Activated CD4-positive, alpha-beta T cell treated with anti-CD3 and anti-CD28 coated beads, Interleukin-2, amount 50 U/mL, for 4 hours (primary cell): ENCODE measurements around the gene TRA2B.
A peak's percentile ranks its signal among the peaks of the same experiment; 100 is the strongest.

ENCODE experiments used
- DNase-seq, 2 experiments: peaks; one replicate each; pipeline ENCODE4 v3.0.0-alpha.2; 2020

The TRA2B gene

DNA sequence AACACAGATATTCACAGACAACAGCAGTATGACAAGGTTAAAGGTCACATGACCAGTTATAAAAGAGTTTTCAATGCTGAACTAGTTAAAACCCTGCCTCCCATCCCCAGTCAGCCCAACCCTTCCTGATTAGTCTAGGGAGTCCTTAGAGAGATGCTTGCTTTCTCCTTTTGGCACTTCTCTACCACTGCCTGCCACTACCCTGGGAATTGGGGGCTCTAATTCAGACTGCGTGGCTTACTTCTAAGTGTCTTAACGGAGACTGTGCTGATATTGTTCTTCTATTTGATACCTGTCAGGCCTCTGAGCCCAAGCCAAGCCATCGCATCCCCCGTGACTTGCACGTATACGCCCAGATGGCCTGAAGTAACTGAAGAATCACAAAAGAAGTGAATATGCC lies 11.7 kb upstream of the TRA2B start:
- DNase-seq: no peak

DNA sequence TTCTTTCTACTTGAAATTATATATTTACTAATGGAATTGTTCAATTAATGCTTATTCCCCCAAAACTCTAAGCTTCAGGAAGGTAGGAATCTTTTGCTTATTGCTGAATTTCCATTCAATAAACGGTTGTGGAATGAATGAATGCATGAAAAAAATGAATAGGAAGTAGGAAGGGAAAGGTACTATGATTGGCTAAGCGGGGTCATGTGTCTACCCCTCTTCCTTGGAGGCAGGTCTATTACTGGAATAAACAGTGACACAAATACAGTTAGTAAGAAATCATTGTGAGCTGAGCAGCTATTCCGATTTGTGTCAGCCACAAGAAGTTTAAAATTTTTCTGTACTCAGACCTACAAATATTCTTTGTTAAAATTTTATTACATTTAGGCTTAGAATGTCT lies 10.5 kb upstream of the TRA2B start:
- DNase-seq: no peak

DNA sequence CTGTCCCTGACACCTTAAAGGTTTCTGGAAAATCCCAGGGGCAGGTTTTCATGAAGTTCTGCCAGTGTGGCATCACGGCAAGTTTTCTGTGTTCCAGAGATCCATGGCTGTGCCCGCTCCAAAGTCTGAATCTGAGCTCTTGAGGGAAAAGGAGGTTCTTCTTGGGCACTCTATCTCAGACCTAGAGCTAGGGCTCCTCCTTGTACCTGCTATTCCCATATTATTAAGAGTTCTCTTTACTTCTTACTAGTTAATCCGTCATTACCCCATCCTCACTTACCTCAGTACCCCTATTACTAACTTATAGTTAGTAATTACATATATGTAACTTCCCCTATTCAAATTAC lies 5.9 kb upstream of the TRA2B start:
- no peak for DNase-seq

DNA sequence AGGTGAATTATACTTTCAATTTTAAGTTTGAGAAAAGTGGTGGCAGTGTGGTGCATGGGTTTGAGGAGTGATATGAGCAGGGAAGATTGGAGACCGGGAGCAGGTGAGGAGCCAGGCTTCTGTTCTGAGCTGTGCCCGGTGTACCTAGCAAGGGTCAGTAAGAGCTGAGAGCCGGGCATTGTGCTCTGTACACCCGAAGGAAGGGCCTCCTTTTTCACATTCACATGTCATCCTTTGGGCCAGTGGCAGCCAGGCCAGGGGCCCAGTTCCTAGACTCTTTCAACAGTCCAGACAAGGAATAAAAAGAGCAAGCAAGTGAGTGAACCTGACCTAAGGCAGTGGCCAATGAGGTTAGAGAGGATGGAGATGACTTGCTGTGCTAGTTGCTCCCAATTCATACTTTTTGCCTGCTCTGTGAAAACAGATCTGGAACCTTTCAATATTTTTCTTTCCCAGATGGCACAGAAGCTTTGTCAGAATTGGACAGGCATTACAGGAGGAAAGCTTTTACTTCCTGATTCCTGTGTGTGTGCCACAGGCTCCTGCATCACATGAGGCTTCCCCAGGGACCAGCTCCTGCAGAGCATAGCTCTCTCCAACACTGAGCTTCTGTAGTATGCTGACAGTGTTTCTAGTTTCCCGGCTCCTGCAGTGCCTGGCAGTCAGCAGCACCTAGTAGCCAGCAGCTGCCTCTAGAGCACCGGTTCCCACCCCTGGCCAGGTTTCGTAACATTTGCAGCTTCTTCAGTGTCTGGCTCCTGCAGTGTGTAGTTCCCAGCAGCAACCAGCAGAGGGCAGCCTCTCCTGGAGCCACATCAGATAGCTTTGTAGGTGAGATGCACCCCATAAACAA lies 5.3 kb upstream of the TRA2B start:
- peak; percentile 79 to 82 for DNase-seq

DNA sequence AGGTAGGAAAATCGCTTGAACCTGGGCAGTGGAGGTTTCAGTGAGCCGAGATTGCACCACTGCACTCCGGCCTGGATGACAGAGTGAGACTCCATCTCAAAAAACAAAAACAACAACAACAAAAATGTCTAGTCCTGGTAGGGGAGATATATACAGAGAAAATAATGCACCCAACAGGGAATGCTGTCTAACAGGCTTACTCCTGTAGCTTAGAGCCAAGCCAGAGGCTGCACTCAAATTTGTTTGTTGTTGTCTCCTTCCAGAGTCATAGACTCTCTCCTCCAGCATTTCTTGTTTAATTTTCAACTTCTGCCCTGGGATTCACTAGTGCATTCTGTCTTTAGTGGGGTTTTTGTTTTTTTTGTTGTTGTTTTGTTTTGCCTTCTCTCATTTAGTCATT lies 4.6 kb upstream of the TRA2B start:
- no peak for DNase-seq

DNA sequence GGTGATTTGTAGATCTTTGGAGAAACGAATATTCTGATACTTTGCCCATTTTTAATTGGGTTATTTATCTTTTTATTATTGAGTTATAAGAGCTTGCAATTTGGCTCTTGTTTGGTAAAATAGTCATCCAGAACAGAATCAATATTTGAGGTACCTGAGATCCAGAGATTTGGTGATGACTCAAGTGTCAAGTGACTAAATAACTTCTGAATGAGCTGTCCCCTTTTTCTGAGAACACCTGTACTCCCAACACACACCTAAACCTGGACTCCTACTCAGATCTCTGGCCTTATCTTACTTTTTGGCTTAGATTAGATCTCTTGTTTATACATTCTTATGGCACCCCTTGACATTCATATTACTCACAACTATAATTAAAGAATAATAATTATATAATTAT lies 3.1 kb upstream of the TRA2B start:
- DNase-seq: no peak

DNA sequence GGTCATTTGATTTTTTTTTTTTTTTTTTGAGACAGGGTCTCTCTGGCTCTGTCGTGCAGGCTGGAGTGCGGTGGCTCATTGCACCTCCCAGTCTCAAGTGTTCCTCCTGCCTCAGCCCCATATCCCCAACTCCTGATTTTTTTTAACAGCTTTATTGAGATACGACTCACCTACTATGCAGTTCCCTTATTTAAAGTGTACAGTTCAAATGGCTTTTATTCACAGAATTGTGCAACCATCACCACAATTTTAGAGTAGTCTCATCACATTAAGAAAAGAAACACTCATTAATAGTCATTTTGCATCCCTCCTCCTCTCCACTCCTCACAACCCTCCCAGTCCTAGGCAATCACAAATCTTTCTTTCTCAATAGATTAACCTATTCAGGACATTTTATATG lies 1.9 kb upstream of the TRA2B start:
- no peak for DNase-seq

DNA sequence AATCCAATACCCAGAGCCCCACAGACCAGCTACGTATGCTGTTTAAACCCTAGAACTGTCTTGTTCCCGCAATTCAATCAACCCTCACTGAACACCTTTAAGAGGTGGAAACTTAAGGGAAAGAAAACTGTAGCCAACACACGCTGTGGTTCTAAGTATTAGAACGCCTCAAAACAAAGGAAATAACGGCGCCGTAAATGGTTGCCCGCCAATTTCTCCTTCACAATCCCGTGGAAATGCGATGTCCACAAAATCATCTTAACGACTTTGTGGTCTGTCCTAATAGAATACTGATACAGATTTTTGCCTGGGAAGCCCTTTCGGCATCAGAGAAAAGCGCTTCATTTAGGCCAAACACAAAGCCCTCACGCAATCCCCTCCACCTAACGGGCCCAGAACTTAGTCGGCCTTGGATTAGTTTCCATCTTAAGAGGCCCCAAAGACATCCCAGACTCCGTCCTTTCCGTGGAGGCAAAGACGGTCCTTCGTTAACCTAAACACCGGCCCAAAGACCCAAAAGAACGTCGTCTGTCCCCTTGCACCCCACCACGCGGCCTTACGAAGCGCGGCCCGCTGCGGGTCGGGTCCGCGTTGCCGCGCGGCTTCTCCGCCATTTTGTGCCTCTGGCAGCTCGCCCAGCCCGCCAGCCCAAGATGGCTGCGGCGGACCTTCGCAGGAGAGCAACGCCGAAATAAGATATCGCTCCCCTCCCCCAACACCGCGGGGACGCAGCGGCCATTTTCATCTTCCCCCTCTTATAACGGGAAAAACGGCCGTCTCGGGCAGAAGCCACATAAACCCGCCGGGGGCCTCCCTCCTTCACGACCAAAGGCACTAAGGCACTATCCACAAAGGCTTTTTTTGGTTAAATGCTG lies 763 bp downstream of the TRA2B start:
- DNase-seq: peak; percentile 80 to 82

DNA sequence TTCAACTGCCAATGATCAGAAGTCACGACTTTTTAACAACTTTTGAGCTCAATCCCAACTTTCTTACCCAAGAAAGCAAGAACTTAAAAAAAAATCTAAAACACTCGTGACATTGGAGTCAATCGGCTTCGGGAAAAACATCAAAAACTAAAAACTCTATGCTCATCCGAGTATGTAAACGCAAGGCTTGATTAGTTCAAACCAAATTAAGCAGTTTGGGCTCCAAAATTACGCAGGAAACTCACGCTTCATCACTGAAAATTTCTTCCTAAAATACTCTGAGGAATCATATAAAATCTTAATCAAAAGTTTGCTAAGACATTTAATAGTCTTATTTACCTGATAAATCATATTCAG lies 1.6 kb downstream of the TRA2B start:
- DNase-seq: no peak

DNA sequence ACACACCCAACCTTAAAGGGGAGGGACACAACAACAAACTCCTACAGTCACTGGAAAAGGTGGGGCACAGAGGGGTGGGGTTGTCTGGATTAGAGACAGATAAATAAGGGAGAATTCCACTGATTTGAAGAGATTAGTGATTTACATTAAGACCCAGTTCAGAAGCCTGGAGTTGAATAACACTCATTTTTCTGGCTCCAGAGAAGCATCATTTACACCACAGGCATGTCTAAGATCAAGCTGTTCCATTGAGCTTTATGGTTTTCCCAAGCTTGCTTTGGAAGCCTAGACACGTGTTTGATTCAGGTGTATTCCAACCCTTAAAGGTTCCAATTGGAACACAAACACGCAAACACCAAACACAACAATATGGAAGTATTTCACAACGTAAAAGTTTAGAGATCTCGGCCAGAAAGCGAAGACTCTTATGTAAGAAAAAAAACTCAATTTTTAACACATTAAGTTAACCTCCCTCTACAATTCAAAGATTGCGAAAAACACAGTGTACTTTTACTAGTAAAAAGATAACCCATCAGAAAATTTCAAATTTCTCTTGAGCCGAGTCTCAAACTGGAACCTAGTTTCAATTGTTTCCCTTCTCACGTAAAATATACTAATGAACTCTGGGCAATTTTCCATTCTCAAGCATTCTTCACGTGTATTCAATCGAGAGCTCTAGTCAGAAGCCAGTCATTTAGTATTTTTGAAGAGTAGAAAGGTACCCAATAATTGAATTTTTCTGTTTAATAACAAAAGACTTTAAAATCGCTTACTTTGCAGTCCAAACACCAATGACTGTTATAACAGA lies 2.1 kb downstream of the TRA2B start:
- no peak for DNase-seq

DNA sequence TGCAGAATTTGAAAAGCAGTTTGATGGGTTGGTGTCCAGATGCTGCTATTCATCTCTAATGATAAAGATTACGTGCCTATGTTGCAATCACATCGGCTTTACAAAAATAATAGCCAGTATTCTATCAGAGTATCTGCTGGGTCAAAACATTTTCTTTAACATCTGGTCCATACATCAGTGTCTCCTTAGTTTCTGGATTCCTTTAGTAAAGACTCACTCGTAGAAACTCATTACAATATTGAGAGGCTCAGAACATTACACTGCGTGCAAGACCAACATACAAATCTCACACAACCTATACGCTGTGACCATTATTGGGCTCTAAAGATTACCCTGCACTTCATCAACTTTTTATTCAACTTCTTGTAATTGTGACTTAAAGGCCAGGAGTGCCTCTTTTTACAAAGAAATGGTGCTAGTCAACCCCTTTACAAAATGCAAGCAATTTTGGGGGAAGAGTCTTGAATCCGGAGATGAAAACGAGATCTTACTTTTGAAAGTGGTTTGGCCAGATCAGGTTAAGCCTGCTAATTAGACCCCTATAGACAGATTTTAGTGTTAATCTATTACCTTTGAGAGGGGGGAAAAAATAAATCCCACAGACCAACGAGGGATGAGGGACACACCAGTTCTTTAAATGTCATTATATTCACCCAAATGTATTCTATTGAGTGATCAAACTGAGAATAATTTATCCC lies 2.9 kb downstream of the TRA2B start:
- DNase-seq: no peak

DNA sequence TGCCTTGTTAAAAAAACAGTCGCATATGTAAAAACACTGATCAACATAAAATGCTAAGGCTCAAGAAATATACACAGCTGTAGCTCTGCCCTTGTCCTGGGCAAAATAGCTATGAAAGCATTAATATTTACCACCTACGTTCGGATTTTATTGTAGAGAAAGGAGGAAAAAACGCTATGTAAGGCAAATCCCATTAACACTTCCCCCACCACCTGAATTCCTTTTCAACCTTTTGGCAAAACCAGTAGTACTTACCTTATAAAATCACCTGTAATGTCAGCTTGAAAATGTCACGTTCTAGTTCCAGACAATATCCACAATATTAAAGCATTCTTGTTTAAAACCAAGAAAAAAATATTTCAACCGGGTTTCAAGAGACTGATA lies 3.6 kb downstream of the TRA2B start:
- DNase-seq: no peak

DNA sequence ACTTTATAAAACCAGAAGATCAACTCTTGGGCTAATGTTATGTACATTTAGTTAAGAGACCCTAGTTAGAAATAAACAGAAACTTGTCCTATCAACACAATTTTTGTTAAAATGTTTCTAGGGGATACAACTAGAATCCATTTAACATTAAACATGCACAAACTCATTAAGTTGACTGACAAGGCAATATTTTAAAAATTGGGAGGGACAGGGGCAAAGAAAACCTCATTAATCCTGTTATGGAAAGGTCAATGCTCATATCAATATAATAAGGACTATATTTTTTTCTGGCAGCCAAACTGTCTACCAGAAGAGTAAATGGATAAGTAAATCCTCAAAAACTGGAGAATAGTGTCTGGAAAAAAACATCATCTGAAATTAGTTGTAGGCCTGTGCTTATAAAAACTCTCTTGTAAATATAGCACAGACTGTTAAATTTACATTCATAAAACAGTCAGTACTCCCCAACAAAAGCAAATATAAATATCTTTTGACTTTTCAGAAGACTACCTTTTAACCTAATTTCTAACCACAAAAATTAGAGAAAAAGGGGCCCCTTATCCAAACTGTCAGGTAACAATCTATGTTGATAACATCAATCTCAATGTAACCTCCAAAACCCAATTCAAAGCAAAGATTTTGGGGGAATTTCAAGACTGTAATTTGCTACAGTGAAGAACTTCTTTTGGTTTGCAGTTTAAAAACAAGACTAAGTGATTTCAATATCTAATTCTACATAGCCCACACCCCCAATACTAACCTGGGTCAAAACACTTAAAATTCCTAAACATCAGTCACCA lies 4.2 kb downstream of the TRA2B start:
- DNase-seq: no peak

DNA sequence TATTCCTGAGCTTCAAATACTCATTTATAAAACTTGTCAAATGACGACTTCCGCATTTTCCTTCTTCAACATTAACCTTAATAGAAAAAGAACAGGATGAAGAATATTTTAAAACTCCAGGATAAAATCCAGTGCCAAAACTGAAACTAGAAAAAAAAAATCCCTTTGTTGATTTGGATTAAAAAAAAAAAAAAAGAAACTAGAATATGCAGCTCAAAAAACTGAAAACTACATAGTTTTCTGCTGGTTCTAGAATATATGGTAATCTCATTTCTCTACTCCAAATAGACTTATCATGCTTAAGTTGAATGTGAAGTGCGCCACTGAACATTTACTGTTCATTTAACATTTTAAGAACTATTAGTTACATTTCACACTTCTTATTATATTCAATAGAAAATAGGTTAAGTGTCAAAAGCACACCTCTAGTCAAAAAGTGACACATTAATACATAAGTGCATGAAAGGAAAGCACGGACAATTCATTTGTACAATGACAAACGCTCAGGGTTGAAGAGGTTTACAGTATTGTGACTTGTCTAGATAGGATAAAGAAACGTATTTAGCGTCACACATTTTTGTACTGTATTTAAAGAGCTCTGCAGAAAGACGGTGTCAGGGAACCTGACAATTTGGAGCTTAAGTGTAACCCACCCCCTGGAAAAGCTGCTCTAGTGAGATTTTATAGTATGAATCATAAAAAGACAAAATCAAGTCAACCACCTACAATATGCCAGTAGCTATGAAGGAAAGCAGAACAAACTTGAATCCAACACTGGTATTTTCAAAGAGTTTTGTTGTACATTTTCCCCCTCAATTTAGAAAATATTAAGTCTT lies 5.8 kb downstream of the TRA2B start:
- no peak for DNase-seq

DNA sequence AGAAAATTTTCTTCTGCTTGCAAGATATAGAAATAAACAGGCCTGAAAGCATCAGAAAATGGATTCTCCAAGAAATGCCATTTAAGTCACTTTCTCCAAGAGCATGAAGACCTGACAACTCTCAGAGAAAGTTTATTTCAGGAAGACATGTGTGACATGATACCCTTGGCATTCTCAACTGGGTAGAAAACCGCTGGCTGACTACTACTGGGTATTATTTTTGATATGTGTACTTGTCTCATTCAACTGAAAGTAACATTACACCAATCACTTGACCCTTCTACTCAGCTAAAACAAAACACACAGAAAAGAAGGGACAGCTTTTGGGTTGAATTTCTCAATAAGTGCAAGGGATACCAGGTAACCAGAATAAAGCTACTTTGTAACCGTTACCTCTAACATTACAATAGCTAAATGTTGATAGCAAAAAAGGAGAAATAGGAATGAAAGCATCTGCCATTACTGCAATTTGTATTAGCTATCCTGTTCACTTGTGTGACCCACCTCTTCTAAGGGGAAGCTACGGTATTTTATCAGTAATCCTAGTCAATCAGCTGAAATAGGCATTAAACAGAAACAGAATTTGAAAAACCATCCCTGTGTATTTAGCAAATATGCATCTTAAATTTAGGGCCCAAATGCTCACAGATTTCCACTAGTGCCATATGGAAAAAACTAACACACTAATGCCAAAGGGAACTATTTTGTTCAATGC lies 7.3 kb downstream of the TRA2B start:
- no peak for DNase-seq

DNA sequence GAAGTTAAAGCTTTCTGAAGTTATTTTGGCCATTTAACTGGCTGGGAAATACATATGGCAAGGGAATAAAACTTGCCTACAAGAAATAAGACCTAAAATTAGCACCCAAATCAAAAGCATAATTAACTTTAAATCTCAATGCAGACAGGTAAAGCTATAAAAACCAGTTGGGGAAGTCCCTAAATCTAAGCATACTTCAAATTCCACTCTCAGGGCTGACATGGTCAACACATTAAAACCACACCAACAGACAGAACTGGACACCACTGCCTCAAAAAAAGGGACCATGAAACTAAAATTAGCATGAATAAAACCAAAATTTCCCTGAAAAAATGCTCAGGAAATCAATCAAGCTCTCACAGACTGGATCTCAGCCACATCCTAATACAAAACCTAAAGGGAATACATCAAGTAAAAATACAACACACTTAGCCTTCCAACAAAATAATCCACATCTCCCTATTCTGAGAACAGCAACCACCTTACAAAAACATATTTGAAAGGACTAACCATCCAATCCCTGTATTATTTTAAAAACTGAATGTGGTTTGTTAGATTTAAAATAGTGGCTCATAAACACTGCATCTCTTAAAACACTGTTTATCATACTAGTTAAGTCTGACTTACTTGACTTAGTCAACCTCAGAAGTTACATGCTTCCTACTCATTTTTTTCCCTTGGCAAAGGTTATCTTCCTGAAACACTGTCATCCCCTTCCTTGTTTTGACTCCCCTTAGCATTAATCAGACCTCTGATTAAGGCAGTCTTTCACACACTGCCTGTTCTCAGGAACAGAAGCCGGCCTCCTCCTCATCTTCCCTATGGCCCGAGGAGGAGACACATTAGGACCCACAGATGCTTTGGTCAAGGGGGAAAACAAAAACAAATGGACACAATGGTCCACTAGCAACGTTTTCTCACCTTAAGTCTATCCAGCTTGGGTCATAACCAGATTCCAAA lies 8.3 kb downstream of the TRA2B start:
- no peak for DNase-seq

DNA sequence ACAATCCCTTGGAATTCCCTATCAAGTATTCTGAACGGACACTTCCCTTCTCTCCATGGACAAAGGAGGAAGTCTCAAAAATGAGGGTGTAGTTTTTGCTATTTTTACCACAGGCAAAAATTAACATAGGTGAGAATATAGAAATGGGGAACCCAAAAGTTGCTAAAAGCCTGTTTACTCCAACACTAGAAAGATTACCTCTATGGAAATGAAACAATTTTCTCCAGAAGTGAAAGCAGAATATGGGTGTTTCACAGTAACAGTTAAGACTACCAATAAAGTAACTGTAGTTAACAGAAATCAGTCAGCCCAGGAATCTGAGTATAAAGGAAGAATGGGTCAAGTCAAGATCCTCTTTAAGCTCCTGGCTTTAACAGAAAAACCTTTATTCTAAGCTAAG lies 9.3 kb downstream of the TRA2B start:
- no peak for DNase-seq

DNA sequence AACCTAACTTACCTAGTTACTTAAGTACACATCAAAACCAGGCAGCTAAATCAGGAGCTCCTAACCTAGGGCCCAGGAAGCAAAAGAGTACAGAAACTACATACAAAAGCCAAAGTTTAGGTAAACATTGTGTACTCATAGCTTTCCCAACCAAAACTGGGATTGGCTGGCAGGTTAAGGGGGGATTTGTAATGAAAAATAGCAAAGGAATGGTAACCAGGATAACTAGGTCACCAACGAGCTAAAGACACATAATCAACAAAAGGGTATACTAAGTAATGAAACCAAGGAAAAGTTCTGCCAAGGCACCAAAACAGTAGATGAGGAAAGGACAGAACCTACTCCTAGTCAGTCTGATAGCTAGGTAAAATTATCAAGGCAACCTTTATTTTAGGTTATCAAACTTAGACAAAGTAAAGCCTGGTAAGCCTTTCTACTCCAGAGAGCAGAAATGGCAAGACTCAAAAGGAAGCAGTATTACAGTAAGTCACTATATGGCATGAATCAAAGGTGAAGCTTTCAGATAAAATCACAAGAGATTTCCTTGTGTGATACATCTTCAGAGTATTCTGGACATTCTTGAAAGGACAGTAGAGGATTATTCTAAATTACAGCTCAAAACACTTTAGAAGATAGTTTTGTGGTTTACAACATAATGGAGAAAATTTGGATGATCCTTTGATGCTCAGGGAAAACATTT lies 10.2 kb downstream of the TRA2B start:
- DNase-seq: no peak

DNA sequence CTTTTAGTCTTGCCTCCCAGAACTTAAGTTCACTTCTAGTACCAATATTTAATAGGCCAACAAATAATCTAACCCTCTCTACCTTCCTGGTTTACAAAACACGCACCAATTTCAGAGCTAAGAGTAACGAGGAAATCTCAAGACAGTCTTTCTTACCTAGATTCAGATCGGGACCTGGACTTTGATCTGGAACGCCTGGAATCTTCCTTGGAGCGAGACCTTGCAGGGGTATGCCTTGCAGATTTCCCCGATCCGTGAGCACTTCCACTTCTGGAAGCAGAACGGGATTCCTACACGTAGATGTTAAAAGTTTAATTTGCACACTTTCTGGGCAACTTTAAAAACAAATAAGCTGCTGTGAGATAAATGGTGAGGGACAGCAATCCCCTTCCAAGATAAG lies 11.4 kb downstream of the TRA2B start:
- no peak for DNase-seq
